Sigmoid colon (tissue), 4 donors: ENCODE results near the gene GPR63.

Source experiments
- CTCF ChIP-seq, 4 experiments: fragments of 450-650 bp in 3 of 4; fragments of 200-600 bp in 1 of 4; IDR thresholded peaks; one replicate each; pipeline ENCODE4 v1.5.1; 2016 to 2019; ENCODE audit warnings: antibody characterized with exemption in 4 of 4, mild to moderate bottlenecking in 3 of 4, moderate library complexity in 2 of 4
- EP300 ChIP-seq, 4 donors: sonication (generic); formaldehyde crosslinking; IDR thresholded peaks; one replicate each; pipeline ENCODE4 v1.6.1; 2017; ENCODE audit warnings: antibody characterized with exemption in 4 of 4
- POLR2A ChIP-seq, 2 donors: fragments of 450-650 bp; IDR thresholded peaks; one replicate each; pipeline ENCODE4 v1.6.1; 2016; ENCODE audit warnings: antibody characterized with exemption in 2 of 2, mild to moderate bottlenecking in 2 of 2, moderate library complexity in 2 of 2

- TF ChIP-seq CTCF (IDR thresholded peaks at IDR 0.05), result no peak
- TF ChIP-seq EP300 (IDR thresholded peaks at IDR 0.05), result no peak
- TF ChIP-seq POLR2A (IDR thresholded peaks at IDR 0.05), result no peak
Observed at GRCh38 chr6:96814625-96815024, 22.7 kb downstream of the GPR63 start.
